ENCODE results near the gene UBE2R2. TPM values are rescaled to one million over a fixed set of nuclear protein-coding genes. Genes with fewer than 3 reads are reported as not detected.

The UBE2R2 gene
- total and polyA plus RNA-seq, 10 of the 15 experiments (the other 5 are each of a cell fraction or from before 2014, with no cell fraction given) = 7.2 to 32.8 (median 17.2) TPM

DNA sequence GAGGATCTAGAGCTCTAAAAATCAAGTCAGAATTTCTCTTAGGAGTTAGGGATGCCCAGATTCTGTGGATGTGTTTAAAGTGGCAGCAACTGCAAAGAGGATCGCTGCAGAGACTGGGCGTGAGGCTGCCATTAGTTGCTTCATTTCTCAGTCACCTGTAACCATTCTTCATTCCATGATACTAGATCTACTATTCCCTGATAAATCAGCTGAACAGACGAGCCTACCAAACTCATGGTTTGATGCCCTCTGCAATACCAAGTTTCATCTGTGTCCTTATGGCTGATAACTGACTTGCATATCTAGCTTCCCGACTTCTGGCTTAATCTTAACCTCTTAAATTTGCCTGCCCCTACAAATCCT, 33.3 kb downstream of the UBE2R2 start (continued):
- TF ChIP-seq, protein P1, sequence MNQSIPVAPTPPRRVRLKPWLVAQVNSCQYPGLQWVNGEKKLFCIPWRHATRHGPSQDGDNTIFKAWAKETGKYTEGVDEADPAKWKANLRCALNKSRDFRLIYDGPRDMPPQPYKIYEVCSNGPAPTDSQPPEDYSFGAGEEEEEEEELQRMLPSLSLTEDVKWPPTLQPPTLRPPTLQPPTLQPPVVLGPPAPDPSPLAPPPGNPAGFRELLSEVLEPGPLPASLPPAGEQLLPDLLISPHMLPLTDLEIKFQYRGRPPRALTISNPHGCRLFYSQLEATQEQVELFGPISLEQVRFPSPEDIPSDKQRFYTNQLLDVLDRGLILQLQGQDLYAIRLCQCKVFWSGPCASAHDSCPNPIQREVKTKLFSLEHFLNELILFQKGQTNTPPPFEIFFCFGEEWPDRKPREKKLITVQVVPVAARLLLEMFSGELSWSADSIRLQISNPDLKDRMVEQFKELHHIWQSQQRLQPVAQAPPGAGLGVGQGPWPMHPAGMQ (IDR thresholded peaks at IDR 0.05; ENCODE audit: borderline replicate concordance) = no peak
- TF ChIP-seq SPI1 (IDR thresholded peaks at IDR 0.05; ENCODE audit: borderline replicate concordance, insufficient read depth, low read depth, low read length) = no peak
- TF ChIP-seq NFXL1 (IDR thresholded peaks at IDR 0.05; ENCODE audit: borderline replicate concordance) = no peak

DNA sequence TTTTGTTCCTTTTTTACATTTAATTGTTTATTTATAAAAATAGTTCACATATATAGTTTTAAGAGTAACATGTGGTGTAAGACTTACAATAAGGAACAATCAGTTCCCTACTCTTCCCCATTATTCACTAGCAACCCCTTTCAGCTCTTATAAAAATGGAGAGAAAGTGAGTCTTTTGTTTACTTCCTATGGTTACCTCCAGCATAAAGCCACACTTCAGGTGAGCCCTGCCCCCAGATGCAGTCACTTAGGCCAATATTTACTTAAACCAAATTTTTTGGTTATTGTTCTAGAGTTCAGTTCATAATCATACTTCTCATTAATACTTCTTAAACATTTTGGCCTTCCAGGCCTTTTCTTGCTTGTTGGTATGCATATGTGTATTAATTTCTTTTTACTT, 33.7 kb downstream of the UBE2R2 start:
- intact Hi-C loops (cut with micrococcal nuclease; ENCODE audit: unreplicated experiment) (loop anchor here (5.0 kb wide), 1 partner anchor 113 kb away; no protein-coding TSS in a partner anchor), in situ Hi-C loops (cut with MboI) (no loop called here)
- CTCF ChIA-PET = interaction anchor here (0.8 to 6.4 kb wide), 4 partner anchors 13 to 72 kb away, joined by 3 to 128 read pairs (median 6); partner anchors contain the start of gene UBE2R2
- Histone ChIP-seq H3K27me3 (replicated peaks in 1 of 2; ENCODE audit: control insufficient read depth in 2 of 2, insufficient read depth in 2 of 2, low read length in 1 of 2) (no peaks in the 10 kb centered on the region), H3K27ac (ENCODE audit: control insufficient read depth, insufficient read depth) (no peak overlapping the region), H3K4me1 (ENCODE audit: control insufficient read depth, insufficient read depth, low read length) (no peaks in the 10 kb centered on the region), H3K9ac (ENCODE audit: control insufficient read depth, insufficient read depth, low read length) (no peak overlapping the region), H3K9me3 (replicated peaks; ENCODE audit: control insufficient read depth, insufficient read depth, low read length) (no peaks in the 10 kb centered on the region), H3K79me2 (ENCODE audit: control insufficient read depth, insufficient read depth, low read length) (peaks cover 55% of the 10 kb centered on the region), H3K36me3 (ENCODE audit: control insufficient read depth in 2 of 2, insufficient read depth in 2 of 2, low read length in 1 of 2) (peaks cover 0 to 7% of the 10 kb centered on the region in 2 experiments; a peak in 2 of 4 replicates), H3K4me2 (ENCODE audit: control insufficient read depth, insufficient read depth) (no peak overlapping the region), H2AFZ (ENCODE audit: control insufficient read depth, low read depth, low read length) (no peak overlapping the region), H3K4me3 (no peak overlapping the region), H4K20me1 (ENCODE audit: control insufficient read depth, insufficient read depth) (peaks cover 6% of the 10 kb centered on the region; the same call in 1 of the 2 replicates)
- no peak for FAIRE-seq
- no TSS peak for BruUV-seq (replicated peaks)
- SMC1A ChIA-PET (ENCODE audit: uncharacterized antibody, unreplicated experiment) = interaction anchor here (1.0 to 7.4 kb wide), 3 partner anchors 11 to 43 kb away, joined by 3 to 77 read pairs (median 4); no protein-coding TSS in a partner anchor
- no peak for DNase-seq (ENCODE audit: low read depth, low spot score)
- POLR2A ChIA-PET = no interaction called here
- ATAC-seq = no peak
- RAD21 ChIA-PET (ENCODE audit: unreplicated experiment) = interaction anchor here (3.5 kb wide), 1 partner anchor 36 kb away, joined by 66 read pairs; no protein-coding TSS in a partner anchor
- TF ChIP-seq HDAC6 (IDR thresholded peaks at IDR 0.05; ENCODE audit: unreplicated experiment) (no peak), NRF1 (conservative IDR thresholded peaks at IDR 0.05; ENCODE audit: low read depth, low read length) (no peak), ZNF217 (IDR thresholded peaks at IDR 0.05) (no peak), GATAD2B (conservative IDR thresholded peaks at IDR 0.05; ENCODE audit: low read depth) (no peak), KLF5 (IDR thresholded peaks at IDR 0.05; ENCODE audit: partially characterized antibody) (no peak), NR2C2 (IDR thresholded peaks at IDR 0.05; ENCODE audit: borderline replicate concordance, control insufficient read depth, insufficient read length, low read depth) (no peak), EP300 (IDR thresholded peaks at IDR 0.05; ENCODE audit: borderline replicate concordance in 1 of 2, control insufficient read depth in 1 of 2, low read depth in 2 of 2, low read length in 2 of 2) (no peak)
- TF ChIP-seq, protein P2, sequence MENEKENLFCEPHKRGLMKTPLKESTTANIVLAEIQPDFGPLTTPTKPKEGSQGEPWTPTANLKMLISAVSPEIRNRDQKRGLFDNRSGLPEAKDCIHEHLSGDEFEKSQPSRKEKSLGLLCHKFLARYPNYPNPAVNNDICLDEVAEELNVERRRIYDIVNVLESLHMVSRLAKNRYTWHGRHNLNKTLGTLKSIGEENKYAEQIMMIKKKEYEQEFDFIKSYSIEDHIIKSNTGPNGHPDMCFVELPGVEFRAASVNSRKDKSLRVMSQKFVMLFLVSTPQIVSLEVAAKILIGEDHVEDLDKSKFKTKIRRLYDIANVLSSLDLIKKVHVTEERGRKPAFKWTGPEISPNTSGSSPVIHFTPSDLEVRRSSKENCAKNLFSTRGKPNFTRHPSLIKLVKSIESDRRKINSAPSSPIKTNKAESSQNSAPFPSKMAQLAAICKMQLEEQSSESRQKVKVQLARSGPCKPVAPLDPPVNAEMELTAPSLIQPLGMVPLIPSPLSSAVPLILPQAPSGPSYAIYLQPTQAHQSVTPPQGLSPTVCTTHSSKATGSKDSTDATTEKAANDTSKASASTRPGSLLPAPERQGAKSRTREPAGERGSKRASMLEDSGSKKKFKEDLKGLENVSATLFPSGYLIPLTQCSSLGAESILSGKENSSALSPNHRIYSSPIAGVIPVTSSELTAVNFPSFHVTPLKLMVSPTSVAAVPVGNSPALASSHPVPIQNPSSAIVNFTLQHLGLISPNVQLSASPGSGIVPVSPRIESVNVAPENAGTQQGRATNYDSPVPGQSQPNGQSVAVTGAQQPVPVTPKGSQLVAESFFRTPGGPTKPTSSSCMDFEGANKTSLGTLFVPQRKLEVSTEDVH (IDR thresholded peaks at IDR 0.05; ENCODE audit: low read depth, partially characterized antibody) = no peak
- TF ChIP-seq, protein P3, sequence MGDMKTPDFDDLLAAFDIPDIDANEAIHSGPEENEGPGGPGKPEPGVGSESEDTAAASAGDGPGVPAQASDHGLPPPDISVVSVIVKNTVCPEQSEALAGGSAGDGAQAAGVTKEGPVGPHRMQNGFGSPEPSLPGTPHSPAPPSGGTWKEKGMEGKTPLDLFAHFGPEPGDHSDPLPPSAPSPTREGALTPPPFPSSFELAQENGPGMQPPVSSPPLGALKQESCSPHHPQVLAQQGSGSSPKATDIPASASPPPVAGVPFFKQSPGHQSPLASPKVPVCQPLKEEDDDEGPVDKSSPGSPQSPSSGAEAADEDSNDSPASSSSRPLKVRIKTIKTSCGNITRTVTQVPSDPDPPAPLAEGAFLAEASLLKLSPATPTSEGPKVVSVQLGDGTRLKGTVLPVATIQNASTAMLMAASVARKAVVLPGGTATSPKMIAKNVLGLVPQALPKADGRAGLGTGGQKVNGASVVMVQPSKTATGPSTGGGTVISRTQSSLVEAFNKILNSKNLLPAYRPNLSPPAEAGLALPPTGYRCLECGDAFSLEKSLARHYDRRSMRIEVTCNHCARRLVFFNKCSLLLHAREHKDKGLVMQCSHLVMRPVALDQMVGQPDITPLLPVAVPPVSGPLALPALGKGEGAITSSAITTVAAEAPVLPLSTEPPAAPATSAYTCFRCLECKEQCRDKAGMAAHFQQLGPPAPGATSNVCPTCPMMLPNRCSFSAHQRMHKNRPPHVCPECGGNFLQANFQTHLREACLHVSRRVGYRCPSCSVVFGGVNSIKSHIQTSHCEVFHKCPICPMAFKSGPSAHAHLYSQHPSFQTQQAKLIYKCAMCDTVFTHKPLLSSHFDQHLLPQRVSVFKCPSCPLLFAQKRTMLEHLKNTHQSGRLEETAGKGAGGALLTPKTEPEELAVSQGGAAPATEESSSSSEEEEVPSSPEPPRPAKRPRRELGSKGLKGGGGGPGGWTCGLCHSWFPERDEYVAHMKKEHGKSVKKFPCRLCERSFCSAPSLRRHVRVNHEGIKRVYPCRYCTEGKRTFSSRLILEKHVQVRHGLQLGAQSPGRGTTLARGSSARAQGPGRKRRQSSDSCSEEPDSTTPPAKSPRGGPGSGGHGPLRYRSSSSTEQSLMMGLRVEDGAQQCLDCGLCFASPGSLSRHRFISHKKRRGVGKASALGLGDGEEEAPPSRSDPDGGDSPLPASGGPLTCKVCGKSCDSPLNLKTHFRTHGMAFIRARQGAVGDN (IDR thresholded peaks at IDR 0.05) = no peak

Data from GM12878 (cell line).